Activated CD4-positive, CD25-positive, alpha-beta regulatory T cell treated with anti-CD3 and anti-CD28 coated beads, Interleukin-2, amount 50 U/mL, for 24 hours (primary cell): ENCODE measurements around the gene SORBS2.

ENCODE experiments used
- ATAC-seq, 2 donors: fragments of 150-1000 bp; cut with Tn5 transposase; one replicate each; pipeline ENCODE4 v1.10.0; 2021; ENCODE audit warnings: mild to moderate bottlenecking in 1 of 2, moderate library complexity in 1 of 2

SORBS2 gene

DNA sequence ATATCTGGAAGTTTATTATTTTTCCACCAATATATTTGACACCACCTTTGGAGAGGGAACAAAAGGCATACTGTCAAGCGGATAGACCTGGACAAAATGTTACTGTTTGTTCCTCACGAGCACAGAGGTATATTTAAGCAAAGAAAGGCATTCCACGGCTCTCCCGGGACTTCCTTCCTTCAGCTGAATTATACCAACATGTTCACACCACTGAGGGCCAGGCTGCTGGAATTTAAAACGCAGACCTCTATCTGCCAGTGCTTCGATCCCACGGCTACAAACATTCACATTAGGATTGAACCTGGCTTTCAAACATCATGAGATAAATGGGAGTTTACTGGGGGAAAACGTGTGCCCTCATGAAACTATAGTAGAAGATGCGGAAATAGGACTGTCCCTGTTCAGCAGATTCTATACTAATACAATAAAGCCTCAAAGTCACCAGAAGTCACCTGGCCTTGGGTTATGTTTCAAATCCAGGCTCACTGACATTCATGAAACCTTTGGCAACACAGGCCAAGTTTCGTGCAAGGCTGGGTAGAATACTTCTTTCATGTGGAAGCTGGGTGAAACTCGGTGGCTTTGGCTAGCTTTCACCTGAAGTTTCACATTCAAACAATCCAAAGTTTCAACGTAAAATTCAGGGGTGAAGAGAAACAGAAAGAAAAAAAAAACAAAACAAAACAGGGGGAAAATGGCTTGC lies 39.5 kb downstream of the SORBS2 start:
- no peak for ATAC-seq

DNA sequence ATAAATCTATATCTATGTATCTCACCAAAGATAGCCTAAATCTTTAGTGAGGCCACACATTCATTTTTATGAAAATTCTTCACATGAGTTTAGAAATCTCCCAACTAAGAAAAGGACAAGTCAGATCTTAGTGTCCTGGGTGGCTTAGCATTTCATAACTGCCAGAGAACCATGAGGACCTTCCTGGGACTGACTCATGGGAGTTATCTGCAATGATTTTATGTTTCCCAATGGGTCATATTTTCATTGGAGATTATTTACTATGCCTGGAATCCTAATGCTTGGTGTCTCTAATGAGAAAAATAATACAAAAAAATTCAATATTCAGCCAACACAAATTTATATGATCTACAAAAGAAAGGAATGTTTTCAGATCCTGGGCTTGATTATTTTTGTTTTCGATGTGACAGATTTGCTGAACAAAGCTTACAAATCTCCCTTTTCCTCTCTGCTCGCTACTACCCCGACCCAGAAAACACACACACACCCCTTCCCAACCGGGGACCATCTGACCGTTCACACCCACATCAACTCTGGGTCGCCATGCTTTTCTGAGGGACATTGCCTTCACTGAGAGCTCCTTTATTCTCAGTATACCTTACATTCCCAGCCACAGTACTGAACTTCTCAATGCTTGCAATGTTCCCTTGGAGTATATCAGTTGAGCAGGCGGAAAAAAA lies 40.1 kb downstream of the SORBS2 start:
- no peak for ATAC-seq

DNA sequence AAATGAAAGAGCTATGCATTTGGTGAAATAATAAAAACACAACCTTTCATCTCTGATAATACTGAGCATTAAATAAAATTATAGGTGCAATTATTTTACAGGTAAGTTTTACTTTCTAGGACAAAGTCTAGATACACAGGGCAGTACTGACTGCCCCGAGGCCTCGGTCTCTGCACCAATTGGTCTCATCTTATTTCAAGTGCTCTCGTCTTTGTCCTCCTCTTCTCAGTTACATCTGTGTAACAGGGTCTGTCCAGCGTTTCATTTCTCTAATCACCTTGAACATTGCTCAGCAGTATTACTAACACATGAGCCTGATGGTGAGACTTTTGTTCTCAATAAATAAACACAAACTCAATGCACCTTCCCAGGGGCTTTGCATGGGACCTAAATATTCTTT lies 44.5 kb downstream of the SORBS2 start:
- ATAC-seq, result no peak

DNA sequence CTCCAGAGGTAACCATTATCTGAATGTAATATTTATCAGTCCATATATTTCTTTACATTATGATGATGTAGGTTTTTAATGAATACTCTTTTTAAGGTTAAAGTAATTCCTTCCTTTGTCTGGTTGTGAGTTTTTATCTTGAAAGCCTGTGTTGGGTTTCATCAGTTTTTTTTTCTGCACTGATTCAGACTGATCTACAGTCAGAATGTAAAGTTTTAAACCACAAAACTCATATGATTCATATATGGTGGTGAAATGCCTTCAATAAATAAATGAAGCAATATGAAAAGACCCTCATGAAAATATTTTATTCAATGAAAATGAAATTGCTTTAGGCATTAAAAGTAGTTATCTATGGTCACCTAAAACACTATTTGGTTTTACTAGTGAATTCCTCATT lies 47.1 kb downstream of the SORBS2 start:
- ATAC-seq, result no peak

DNA sequence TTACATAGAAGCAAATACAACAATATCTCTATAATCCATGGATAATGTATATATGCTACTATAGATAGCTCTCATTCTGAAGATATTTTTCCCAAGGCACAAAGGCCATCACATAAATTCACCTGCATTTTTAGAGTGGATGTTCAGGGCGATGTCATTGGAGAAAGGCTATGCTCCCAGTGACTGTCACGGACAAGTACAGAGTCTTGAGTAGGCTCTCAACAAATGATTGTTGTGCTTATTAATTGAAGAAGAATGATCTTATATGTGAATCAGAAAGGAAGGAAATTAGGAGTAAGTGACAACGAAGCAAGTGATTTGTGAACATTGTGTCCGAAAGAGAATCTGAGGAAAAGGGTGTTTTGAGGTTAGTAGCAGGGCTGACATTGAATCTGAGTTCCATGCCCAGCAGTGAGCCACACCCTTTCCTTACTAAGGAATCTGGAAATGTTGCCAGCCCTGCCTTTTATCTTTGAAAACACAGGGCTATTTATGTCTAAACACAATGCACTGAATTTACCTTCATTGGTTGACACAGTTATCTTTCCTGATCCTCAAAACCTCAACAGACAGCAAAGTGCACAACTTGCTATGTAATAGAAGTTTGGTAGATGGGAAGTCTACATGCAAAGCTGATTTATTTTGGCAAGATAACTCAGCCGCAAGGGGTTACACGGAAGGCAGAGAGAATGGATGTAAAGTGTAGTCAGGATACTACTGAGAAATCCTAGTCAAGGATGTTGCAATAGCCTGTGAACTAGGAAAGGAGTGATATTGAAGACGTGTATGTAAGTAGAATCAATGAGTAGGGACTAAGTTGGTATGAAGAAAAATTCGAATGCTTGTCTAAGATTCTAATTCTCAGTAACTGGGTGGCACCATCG lies 50.4 kb downstream of the SORBS2 start:
- ATAC-seq, result no peak

DNA sequence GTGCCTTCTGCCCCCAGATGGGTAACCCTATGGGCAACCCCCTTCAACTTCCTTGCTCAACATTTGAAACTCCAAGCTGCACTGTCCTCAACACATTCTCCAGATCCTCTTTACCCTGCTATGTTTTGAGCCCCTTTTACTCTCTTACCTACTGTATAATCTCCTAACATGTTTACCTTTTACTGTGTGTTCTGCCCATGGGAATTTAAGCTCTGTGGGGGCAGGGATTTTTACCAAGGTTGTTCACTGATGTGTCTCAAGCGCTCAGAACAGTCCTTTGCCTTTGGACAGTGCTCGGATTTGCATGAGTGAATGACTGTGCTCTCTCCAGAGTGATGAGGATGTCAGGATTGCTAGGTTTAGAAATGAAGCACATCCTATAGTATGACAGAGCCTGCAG lies 53.2 kb downstream of the SORBS2 start:
- no peak for ATAC-seq

DNA sequence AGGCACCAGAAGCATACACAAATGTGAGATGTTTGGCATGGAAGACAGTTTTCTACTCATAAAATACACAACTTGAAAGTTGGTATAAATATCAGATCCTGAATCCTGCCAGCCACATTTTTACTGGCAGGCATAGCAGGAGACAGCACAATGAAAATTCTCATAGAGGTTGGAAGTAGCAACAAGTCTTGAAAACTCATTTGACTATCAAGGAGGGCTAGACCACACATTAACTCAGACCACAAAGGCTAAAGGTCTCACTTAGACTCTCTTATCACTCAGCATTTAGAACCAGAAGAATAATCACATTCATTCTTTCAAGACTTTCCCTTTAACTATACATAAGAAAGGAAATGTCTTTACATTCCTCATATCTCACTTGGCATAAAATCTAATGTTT lies 56.5 kb downstream of the SORBS2 start:
- ATAC-seq, result no peak

DNA sequence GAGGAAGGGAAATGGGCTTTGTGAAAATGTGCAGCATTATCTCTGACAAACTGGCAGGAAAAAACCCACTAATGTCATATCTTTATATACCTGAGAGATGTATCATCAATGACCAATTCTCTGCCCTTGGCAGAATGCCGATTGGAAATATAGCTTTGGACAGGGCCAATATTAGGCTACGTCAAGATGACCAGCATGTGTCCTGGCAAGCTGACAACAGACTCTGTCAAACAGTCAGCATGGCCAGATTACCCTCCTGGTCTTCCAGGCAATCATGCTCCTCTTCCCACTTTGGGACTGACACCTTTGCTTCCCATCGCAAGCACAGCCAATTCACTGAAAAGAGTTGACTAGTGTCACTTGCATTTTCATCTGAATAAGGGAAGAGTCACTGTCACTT lies 57.0 kb downstream of the SORBS2 start:
- ATAC-seq, result no peak

DNA sequence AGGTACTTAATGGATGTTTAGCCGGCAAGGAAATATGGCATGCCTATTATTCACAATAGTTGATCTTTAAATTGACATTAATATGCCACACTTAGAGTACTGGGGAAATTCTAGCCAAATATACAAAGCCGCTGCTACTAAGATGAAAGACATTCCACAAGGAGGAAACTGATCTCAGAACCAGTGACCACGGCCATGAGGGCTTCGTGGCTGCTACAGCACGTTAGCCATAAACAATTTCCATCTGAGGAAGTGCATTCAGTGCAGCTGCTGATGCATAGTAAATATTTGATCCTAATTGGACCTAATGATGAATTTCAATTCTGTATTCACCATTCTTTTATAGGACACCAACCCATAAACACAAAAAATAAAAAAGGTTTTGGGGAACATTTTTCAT lies 59.1 kb downstream of the SORBS2 start:
- ATAC-seq, result no peak

DNA sequence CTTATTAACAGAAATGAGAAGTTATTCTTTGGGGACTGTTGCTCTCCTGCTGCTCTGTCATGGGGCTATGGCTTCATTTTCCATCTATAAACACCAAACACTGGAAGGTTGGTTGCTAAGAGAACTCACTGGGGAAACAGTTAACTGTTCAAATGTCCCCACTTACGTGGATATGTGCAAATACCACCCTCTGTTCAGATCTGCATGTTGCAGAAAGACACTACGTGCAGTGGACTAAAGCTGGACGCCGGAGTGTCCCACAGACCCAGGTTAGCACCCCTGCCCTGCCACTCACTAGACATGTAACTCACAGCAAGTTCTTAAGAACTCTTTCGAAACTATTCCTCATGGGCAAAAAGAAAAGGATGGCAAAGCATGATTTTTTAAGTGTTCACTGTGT lies 62.1 kb downstream of the SORBS2 start:
- no peak for ATAC-seq

DNA sequence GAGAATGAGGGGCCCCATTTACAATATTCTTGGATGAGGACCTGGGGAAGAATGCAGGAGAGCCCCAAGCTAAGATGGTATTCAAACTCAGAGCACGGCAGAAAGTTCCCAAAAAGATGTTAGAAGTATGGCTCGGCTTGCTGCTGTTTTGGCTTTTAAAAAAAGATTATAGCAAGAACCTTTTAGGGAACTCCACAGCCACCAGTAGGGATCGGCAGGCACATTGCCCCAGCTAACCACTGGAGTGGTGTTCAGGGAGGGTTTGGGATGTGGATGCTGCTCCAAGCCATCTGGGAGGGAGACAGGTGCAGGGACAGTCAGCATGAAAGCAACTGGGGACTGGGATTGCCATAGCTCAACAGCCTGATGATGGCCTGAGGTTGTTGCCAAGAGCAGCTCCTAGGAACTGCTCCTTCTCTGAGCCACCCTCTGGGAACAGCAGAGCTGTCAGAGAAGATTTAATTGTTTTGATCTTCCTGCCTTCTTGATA lies 63.0 kb downstream of the SORBS2 start:
- no peak for ATAC-seq

DNA sequence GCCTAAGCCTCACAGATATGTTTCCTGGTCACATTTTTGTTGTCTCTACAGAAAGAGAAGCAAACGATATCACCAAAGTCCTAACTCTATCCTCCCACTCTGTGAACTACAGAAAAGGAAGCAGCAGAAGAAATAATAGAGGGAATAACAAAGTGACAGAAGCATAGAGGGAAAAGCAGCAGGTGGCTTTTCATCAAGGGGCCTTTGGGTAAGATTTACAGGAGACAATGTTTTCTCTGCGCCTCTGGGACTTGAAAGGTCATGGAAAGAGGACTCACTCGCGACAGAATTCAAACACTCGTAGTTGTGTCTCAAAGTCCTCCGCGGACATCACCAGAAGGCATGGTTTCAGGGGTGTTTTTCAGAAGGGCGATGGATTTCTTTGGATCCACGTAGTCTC lies 66.1 kb downstream of the SORBS2 start:
- no peak for ATAC-seq

DNA sequence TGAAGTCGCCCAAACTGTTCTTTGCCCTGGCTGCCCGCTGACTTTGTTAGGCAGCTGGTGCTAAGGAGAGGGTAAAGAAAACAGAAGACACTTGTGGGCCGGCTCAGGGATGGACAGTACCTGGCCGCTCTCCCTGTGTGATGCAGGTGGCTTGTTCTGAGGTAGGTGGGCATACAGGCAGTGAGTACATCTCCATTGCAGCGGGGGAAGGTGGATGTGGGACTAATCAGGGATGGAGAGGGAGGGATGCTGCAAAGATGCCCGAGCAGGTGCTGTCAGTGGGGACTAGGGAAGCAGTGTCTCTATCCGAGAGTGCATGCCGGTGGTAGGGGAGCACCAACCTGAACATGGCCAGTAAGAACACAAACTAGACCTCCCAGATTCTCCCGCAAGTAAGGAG lies 67.0 kb downstream of the SORBS2 start:
- no peak for ATAC-seq

DNA sequence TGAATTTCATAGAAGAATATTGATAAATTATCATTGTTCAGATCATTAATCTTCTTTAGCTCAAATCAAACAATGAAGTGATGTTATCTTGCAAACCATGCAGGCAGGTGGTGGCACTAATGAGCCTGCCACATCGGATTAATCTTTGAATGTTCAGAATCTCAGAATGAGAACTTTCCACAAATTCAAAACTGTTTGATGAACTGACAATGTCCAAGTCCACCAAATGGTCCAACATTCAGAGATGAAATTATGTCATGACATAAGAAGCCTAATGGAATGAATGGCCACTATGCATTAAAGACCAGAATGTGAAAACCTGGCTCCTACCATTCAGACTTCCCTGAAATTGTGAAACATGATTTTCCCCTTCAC lies 67.5 kb downstream of the SORBS2 start:
- no peak for ATAC-seq

DNA sequence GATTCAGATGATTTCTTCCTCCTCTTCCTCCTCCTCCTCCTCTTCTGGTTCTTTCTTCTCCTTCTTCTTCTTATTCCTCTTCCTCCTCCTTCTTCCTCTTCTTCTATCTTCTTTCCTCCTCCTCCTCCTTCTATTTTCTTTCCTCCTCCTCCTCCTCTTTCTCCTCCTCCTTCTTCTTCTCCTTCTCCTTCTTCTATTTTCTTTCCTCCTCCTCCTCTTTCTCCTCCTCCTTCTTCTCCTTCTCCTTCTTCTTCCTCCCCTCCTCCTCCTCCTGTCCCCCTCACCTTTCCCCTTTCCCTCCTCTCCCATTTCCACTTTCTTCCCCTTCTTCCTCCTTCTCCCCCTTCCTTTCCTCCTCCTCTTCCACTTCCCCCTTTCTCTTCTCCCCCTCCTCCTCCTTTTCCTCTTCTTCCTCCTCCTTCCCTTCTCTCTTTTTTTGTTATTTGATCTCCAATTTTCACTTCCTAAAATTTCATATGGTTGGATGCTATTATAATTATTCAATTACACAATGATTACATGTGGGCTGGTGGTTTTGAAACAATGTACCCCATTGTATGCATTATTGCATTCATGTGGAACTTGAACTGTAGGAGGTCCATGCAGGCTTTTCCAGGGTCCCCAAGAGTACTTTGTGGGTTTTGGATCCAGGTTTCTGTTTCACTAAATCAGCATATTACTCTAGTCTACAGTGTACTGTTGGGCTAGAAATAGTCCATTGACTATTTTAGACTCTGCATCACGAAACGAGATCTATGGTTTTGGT lies 68.1 kb downstream of the SORBS2 start:
- ATAC-seq, result no peak

DNA sequence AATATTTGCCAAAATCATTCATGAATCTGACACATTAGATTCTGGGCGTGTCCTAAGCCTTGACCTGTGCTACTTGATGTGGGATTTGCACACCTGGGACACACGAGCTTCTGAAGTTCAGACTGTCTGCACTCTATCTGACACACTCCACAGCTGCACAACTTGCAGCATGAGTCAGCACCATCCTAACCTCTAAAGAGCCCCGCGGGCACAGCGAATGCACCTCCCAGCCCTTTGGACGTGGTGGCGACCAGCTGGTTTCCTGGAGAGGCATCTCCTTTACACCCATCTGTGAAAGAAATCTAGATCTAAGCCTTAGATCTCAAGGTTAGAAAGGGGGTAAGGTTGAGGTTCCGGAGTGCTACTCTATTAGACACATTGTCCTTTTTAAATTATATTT lies 69.2 kb downstream of the SORBS2 start:
- no peak for ATAC-seq

DNA sequence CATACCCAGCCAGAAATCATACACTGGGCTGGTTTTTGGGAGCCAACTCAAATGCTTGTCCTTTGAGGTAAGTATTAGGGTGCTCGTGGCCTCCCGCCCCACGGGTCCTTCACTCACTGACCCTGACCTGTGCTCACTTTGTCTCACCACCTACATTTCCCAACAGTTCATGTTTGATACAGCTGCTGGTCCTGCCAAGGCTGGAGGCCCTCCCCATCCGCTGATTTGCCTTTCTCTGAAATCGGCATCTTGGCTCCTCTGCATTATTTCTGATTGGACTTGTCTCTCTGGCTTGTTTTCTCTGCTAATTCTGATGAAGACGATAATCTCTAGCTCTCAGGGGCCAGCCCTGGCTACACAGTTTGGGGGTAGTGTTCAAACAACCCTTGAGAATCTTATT lies 70.2 kb downstream of the SORBS2 start:
- no peak for ATAC-seq

DNA sequence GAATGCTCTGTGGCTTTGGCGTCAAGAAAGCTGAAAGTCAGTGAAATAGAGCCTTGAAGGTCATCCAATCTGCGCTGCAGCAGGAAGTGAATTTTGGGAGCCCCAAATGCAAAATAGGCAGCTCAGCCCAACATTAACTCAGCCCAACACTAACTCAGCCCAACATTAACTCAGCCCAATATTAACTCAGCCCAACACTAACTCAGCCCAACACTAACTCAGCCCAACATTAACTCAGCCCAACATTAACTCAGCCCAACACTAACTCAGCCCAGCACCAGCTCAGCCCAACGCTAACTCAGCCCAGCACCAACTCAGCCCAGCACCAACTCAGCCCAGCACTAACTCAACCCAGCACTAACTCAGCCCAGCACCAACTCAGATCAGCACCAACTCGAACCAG lies 71.5 kb downstream of the SORBS2 start:
- ATAC-seq, result no peak

DNA sequence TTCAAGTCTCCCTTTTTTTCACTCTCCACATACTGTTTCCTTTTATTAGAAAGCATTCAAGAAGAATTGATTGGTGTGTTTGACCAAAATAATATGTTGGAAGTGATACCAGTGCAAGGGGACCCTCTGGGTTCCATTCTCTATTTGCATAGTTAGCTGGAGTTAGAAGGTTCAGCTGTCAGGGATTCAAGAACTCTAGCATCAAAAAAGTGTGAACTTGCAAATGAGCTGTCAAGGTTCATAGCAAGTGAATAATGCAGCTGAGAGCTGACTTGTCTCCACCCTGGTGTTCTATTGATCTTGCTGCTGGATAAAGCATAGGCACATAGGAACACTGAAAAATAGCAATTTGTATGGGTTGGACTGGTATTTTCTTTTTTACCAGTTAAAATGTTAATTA lies 73.2 kb downstream of the SORBS2 start:
- no peak for ATAC-seq

DNA sequence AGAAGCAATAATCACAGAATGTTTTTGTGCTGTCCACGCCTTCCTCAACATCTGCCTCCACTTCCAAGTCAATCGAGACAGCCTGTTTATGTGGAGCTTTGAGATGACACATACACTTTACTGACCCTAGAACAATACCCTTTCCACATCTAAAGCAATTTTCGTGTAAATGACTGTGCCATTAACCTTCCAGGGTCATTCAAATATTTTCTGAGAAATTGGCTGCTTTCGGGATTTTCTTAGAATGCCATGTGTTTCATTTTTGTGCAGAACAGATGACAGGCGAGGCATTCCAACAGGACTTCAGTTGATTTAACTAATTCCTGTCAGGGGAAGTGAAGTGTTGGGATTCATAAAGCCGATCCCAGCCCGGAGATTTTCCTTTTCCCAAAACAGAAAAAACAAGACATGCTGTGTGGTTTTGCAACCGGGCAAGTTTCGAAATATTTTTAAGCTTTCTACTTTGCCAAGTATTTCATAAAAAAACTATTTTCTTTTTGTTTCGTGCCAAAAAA lies 73.9 kb downstream of the SORBS2 start:
- ATAC-seq, result no peak

DNA sequence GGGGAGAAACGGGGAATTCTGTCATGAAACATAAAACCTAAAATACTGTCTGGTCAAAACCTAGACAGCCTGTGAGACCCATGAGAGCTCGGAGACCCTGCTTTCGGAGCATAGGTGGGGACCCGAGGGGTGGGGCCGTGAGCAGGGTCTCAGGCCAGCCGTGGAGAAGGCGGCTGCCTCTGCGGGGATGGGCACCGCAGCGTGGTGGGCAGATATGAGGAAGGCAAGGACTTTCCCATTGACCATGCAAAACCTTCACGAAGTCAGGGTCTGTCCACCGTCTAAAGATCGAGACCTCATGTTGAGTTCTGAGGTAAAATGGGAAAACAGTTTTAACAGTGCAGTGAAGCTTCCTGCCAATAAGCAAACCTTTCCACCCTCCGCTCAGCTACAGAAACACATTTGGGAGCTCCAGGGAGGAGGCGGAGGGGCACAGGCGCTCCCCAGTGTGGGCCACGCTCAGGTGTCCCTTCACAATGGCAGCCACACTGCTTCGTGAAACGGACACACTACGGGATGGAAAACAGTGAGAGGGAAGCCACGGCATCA lies 74.4 kb downstream of the SORBS2 start:
- no peak for ATAC-seq

DNA sequence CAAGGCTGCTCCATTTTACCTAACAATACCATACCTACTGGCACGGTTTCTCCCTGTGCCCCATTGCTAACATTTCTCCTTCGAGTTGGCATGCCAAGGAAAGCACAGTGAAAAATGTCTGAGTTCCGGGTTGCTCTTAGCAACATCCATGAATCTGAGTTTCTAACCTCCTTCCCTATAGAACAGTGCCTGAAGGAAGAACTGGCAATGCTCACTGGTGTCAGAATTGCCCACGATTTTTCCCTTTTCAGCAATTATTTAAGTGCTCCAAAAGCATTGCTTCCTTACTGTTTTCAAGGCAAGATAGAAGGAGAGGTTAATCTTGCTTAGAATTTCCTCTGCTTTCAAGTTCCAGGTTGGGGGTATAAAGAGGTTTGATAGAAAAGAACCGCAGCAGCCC lies 75.1 kb downstream of the SORBS2 start:
- ATAC-seq, result no peak
